Limb (tissue), 2 donors: ENCODE results near the gene PARD6G.

ENCODE experiments used
- DNase-seq, 2 donors: peaks; one replicate each; pipeline ENCODE4 v3.0.0-alpha.2; 2016; ENCODE audit errors: extremely low spot score in 2 of 2

The PARD6G gene

GRCh38 chr18:80108739-80109675 lies 138.3 kb downstream of the PARD6G start, which contains the start of gene ADNP2:
TSS of gene ADNP2 (plus strand) at chr18:80109262. CDS start at chr18:80117543, 8,281 bp downstream.
- DNase-seq = peak; percentile 89 to 91

- DNase-seq = peak in 1 of 2 donors; percentile 42
These were observed 139.2 kb downstream of the PARD6G start for GRCh38 chr18:80108121-80108536.

DNA sequence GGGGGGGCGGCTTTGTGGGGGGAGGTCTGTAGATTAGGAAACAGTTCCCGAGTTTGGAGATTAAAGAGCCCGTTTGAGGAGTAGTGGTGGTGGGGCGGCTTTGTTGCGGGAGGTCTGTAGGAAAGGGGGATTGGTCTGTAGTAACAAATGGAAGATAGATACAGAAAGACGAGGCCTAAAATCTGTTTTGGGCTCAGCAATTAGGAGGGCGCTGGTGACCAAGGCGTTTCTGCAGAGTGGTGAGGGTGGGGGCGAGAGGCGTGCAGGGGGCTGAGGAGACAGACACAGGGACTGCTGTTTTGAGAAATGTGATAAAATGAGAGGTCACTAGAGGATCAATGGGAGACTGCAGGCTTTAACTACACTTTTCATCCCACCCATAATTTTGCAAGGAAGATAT lies 139.9 kb downstream of the PARD6G start:
- no peak for DNase-seq
